ENCODE data around the gene PCDHGC5. TPM values are rescaled to one million over a fixed set of nuclear protein-coding genes. Genes with fewer than 3 reads are reported as not detected.
A peak's percentile ranks its signal among the peaks of the same experiment; 100 is the strongest.

Gene PCDHGC5
- polyA plus RNA-seq (ENCODE audit: low read depth in 6 of 6) = not detected

- H3K27me3 Mint-ChIP-seq = peaks cover 71 to 96% (median 74%) of the 10 kb centered on the region in 3 donors
- H3K27ac Mint-ChIP-seq = no peak within 1 kb of the TSS
- H3K36me3 Mint-ChIP-seq = peaks cover 7 to 9% of the 10 kb centered on the region in 2 donors
- peak within 1 kb of the TSS in 2 of 8 donors; percentile 9 to 65 for H3K4me3 Mint-ChIP-seq
- peaks cover 20 to 40% (median 22%) of the 10 kb centered on the region in 3 donors for H3K4me1 Mint-ChIP-seq
- no peak for ATAC-seq (ENCODE audit: low read depth in 2 of 2)
- H3K9me3 Mint-ChIP-seq = peaks cover 0 to 5% (median 0%) of the 10 kb centered on the region in 7 donors
- DNase-seq = no peak
These were observed at the start of gene PCDHGC5 for GRCh38 chr5:141488591-141489561. Gene PCDHGC5, plus strand, starts transcription at chr5:141489081. Its CDS starts 160 bp downstream, at chr5:141489241.

GRCh38 chr5:141439411-141440141 lies 49.3 kb upstream of the PCDHGC5 start:
- Mint-ChIP-seq H3K4me3 (no peak overlapping the region), H3K9me3 (peaks cover 5 to 20% (median 8%) of the 10 kb centered on the region in 7 donors), H3K27ac (no peak overlapping the region), H3K4me1 (no peaks in the 10 kb centered on the region), H3K36me3 (peaks cover 0 to 14% of the 10 kb centered on the region in 2 donors), H3K27me3 (peaks cover 22 to 48% (median 23%) of the 10 kb centered on the region in 3 donors)
- ATAC-seq (ENCODE audit: low read depth in 2 of 2) (no peak), DNase-seq (no peak)

GRCh38 chr5:141440341-141440740 lies 48.5 kb upstream of the PCDHGC5 start:
- Mint-ChIP-seq H3K27me3 (peaks cover 19 to 54% (median 21%) of the 10 kb centered on the region in 3 donors), H3K9me3 (peaks cover 5 to 17% (median 8%) of the 10 kb centered on the region in 7 donors), H3K4me3 (peak overlapping the region in 1 of 8 donors; percentile 15), H3K4me1 (no peaks in the 10 kb centered on the region), H3K36me3 (peaks cover 0 to 8% of the 10 kb centered on the region in 2 donors), H3K27ac (peak overlapping the region in 1 of 6 donors; percentile 33)
- ATAC-seq (ENCODE audit: low read depth in 2 of 2) (no peak), DNase-seq (no peak)

GRCh38 chr5:141441571-141442170 lies 47.2 kb upstream of the PCDHGC5 start:
- no peak for ATAC-seq (ENCODE audit: low read depth in 2 of 2)

GRCh38 chr5:141465351-141465750 lies 23.5 kb upstream of the PCDHGC5 start:
- ATAC-seq (ENCODE audit: low read depth in 2 of 2) (no peak), DNase-seq (no peak)
- H3K4me1 Mint-ChIP-seq = no peaks in the 10 kb centered on the region
- H3K27me3 Mint-ChIP-seq = peaks cover 0 to 20% (median 16%) of the 10 kb centered on the region in 3 donors
- peaks cover 0 to 17% (median 12%) of the 10 kb centered on the region in 7 donors for H3K9me3 Mint-ChIP-seq
- H3K27ac Mint-ChIP-seq = no peak overlapping the region
- H3K4me3 Mint-ChIP-seq = no peak overlapping the region
- no peaks in the 10 kb centered on the region for H3K36me3 Mint-ChIP-seq

More at GRCh38 chr5:141441571-141442170, 47.2 kb upstream of the PCDHGC5 start:
- Mint-ChIP-seq H3K4me3 (no peak overlapping the region), H3K9me3 (peaks cover 5 to 14% (median 8%) of the 10 kb centered on the region in 7 donors), H3K4me1 (no peaks in the 10 kb centered on the region), H3K36me3 (peaks cover 0 to 8% of the 10 kb centered on the region in 2 donors), H3K27me3 (peaks cover 22 to 58% (median 24%) of the 10 kb centered on the region in 3 donors), H3K27ac (no peak overlapping the region)
- no peak for DNase-seq

- H3K36me3 Mint-ChIP-seq = no peaks in the 10 kb centered on the region
- ATAC-seq (ENCODE audit: low read depth in 2 of 2) (peak; percentile 68 to 87), DNase-seq (no peak)
- peak within 1 kb of the TSS in 4 of 6 donors; percentile 23 to 90 (median 87) for H3K27ac Mint-ChIP-seq
- peaks cover 50 to 78% (median 63%) of the 10 kb centered on the region in 3 donors for H3K27me3 Mint-ChIP-seq
- peaks cover 15 to 26% (median 24%) of the 10 kb centered on the region in 3 donors for H3K4me1 Mint-ChIP-seq
- peak within 1 kb of the TSS; percentile 86 to 95 (median 90) for H3K4me3 Mint-ChIP-seq
- H3K9me3 Mint-ChIP-seq = peaks cover 0 to 6% (median 0%) of the 10 kb centered on the region in 7 donors
These were observed 13.2 kb upstream of the PCDHGC5 start, which contains the start of gene PCDHGC3 for GRCh38 chr5:141475625-141476131. Gene PCDHGC3, plus strand, starts transcription at chr5:141475966. Its CDS starts 151 bp downstream, at chr5:141476117.

- peak in 1 of 2 donors; percentile 23 for ATAC-seq (ENCODE audit: low read depth in 2 of 2)
- H3K27ac Mint-ChIP-seq = peak overlapping the region in 4 of 6 donors; percentile 23 to 90 (median 87)
- DNase-seq = no peak
- no peaks in the 10 kb centered on the region for H3K36me3 Mint-ChIP-seq
- H3K9me3 Mint-ChIP-seq = peaks cover 0 to 8% (median 0%) of the 10 kb centered on the region in 7 donors
- peaks cover 50 to 84% (median 68%) of the 10 kb centered on the region in 3 donors for H3K27me3 Mint-ChIP-seq
- H3K4me1 Mint-ChIP-seq = peaks cover 15 to 26% (median 24%) of the 10 kb centered on the region in 3 donors
- H3K4me3 Mint-ChIP-seq = peak overlapping the region; percentile 86 to 95 (median 90)
These were observed 12.6 kb upstream of the PCDHGC5 start for GRCh38 chr5:141476132-141476911.

- Mint-ChIP-seq H3K27me3 (peaks cover 51 to 88% (median 69%) of the 10 kb centered on the region in 3 donors), H3K4me3 (peak overlapping the region in 7 of 8 donors; percentile 4 to 95 (median 91))
These were observed 11.8 kb upstream of the PCDHGC5 start for GRCh38 chr5:141477044-141477575.

GRCh38 chr5:141477815-141478214 lies 11.1 kb upstream of the PCDHGC5 start:
- Mint-ChIP-seq H3K4me1 (peaks cover 15 to 26% (median 24%) of the 10 kb centered on the region in 3 donors), H3K27me3 (peaks cover 57 to 91% (median 76%) of the 10 kb centered on the region in 3 donors), H3K36me3 (no peaks in the 10 kb centered on the region), H3K9me3 (peaks cover 0 to 8% (median 0%) of the 10 kb centered on the region in 7 donors), H3K27ac (peak overlapping the region in 1 of 6 donors; percentile 68), H3K4me3 (peak overlapping the region in 3 of 8 donors; percentile 31 to 94 (median 59))
- DNase-seq = no peak
- no peak for ATAC-seq (ENCODE audit: low read depth in 2 of 2)

More at GRCh38 chr5:141477044-141477575, 11.8 kb upstream of the PCDHGC5 start:
- Mint-ChIP-seq H3K9me3 (peaks cover 0 to 8% (median 0%) of the 10 kb centered on the region in 7 donors), H3K27ac (no peak overlapping the region), H3K36me3 (no peaks in the 10 kb centered on the region), H3K4me1 (peaks cover 15 to 26% (median 24%) of the 10 kb centered on the region in 3 donors)
- ATAC-seq (ENCODE audit: low read depth in 2 of 2) = no peak
- DNase-seq = no peak

- DNase-seq (no peak), ATAC-seq (ENCODE audit: low read depth in 2 of 2) (no peak)
- no peaks in the 10 kb centered on the region for H3K36me3 Mint-ChIP-seq
- peaks cover 55 to 91% (median 79%) of the 10 kb centered on the region in 3 donors for H3K27me3 Mint-ChIP-seq
- peaks cover 0 to 8% (median 0%) of the 10 kb centered on the region in 7 donors for H3K9me3 Mint-ChIP-seq
- H3K4me3 Mint-ChIP-seq = peak overlapping the region in 2 of 8 donors; percentile 31 to 94
- peaks cover 15 to 26% (median 24%) of the 10 kb centered on the region in 3 donors for H3K4me1 Mint-ChIP-seq
- H3K27ac Mint-ChIP-seq = no peak overlapping the region
These were observed 10.4 kb upstream of the PCDHGC5 start for GRCh38 chr5:141478321-141478945.

GRCh38 chr5:141479776-141480175 lies 9.1 kb upstream of the PCDHGC5 start:
- DNase-seq = no peak
- Mint-ChIP-seq H3K4me1 (peaks cover 23 to 35% (median 31%) of the 10 kb centered on the region in 3 donors), H3K36me3 (no peaks in the 10 kb centered on the region), H3K27me3 (peaks cover 59 to 91% (median 84%) of the 10 kb centered on the region in 3 donors), H3K27ac (no peak overlapping the region), H3K9me3 (peaks cover 0 to 8% (median 0%) of the 10 kb centered on the region in 7 donors), H3K4me3 (no peak overlapping the region)
- no peak for ATAC-seq (ENCODE audit: low read depth in 2 of 2)
